Esophagus muscularis mucosa (tissue), 4 donors: ENCODE results near the gene COPS8. TPM values are rescaled to one million over a fixed set of nuclear protein-coding genes. Genes with fewer than 3 reads are reported as not detected.

ENCODE experiments used
- DNase-seq: peaks from one replicate; pipeline ENCODE4 v3.0.0-alpha.2; 2017; ENCODE audit errors: extremely low spot score
- H3K27ac ChIP-seq, 4 donors: fragments of 200-600 bp; sonication (generic); replicated peaks in 1 of 4; 1 replicate in 3 of 4; 2 replicates in 1 of 4; pipeline ENCODE4 v1.5.1; 2016 to 2019; ENCODE audit warnings: mild to moderate bottlenecking in 1 of 4
- H3K27me3 ChIP-seq, 4 donors: fragments of 200-600 bp; sonication (generic); one replicate each; pipeline versions ENCODE4 v1.5.1 to v1.6.0; 2016 to 2019
- H3K36me3 ChIP-seq, 4 donors: fragments of 200-600 bp; sonication (generic); one replicate each; pipeline ENCODE4 v1.5.1; 2016 to 2019
- H3K4me1 ChIP-seq, 4 donors: fragments of 200-600 bp; sonication (generic); one replicate each; pipeline ENCODE4 v1.5.1; 2016 to 2019
- H3K4me3 ChIP-seq, 4 donors: fragments of 200-600 bp; sonication (generic); 1 replicate in 2 of 4; 2 replicates in 2 of 4; pipeline ENCODE4 v1.5.1; 2016 to 2019; ENCODE audit warnings: mild to moderate bottlenecking in 4 of 4, moderate library complexity in 1 of 4
- H3K9me3 ChIP-seq, 4 donors: fragments of 200-600 bp; sonication (generic); 1 replicate in 3 of 4; 2 replicates in 1 of 4; pipeline ENCODE4 v1.5.1; 2016 to 2019
- EP300 ChIP-seq: sonication (generic); formaldehyde crosslinking; IDR thresholded peaks from one replicate; pipeline ENCODE4 v1.6.1; 2017; ENCODE audit warnings: antibody characterized with exemption
- POLR2A ChIP-seq: fragments of 450-650 bp; IDR thresholded peaks from one replicate; pipeline ENCODE4 v1.6.1; 2017; ENCODE audit warnings: antibody characterized with exemption, moderate library complexity, mild to moderate bottlenecking, low read depth
- POLR2AphosphoS5 ChIP-seq, 2 donors: sonication (generic); formaldehyde crosslinking; IDR thresholded peaks; one replicate each; pipeline ENCODE4 v1.6.1; 2017; ENCODE audit warnings: antibody characterized with exemption in 2 of 2
- WGBS: methylation state at CpG from one replicate; pipeline ENCODE4 v1.1.5; 2018; 5-methylcytosine and 5-hydroxymethylcytosine counted together
- intact Hi-C: fragments of 100-400 bp; cut with DNase I; formaldehyde crosslinking; loops from one replicate; pipeline ENCODE4 v1.15.1; 2023
- total RNA-seq, 4 donors: library from RNA; depleted of rRNA; stranded (reverse); fragments of >200 nt; gene quantifications; one replicate each; pipeline versions ENCODE4 v1.1.0 to v1.2.1, GENCODE V29; 2016
- TF ChIP-seq, protein P1 (sequence below), 3 experiments: fragments of 200-600 bp in 2 of 3; fragments of 450-650 bp in 1 of 3; sonication (generic) in 2 of 3; IDR thresholded peaks; one replicate each; pipeline ENCODE4 v1.5.1; 2017 to 2019; ENCODE audit warnings: antibody characterized with exemption in 3 of 3, mild to moderate bottlenecking in 2 of 3, moderate library complexity in 1 of 3

The COPS8 gene
- total RNA-seq, 4 donors from 2014 or later = 69.4 to 96.0 (median 82.8) TPM

DNA sequence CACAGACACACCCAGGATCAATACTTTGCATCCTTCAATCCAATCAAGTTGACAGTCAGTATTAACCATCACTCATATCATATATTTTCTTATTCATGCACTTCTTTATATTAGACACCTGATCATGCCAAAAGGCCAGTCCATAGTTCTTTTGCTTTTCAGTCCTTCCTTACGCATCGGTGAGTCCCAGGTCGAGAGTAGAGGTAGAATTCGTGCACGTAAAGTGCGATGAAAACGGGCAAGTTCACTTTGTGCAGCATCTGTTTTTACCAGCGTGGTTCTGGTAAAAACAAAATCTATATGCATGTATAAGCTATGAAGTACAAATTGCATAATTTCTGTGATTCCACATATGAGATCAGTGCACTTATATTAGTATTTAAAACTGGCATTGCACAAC is 1.2 kb upstream of the COPS8 start:
- Histone ChIP-seq H3K4me1 (peaks cover 20 to 43% (median 32%) of the 10 kb centered on the region in 4 donors), H3K27ac (peak overlapping the region in 3 of 4 donors; percentile 82 to 91 (median 86)), H3K4me3 (peak overlapping the region in 1 of 4 donors; percentile 74), H3K36me3 (peaks cover 0 to 12% (median 4%) of the 10 kb centered on the region in 4 donors), H3K9me3 (no peaks in the 10 kb centered on the region), H3K27me3 (no peaks in the 10 kb centered on the region)
- 93% methylated on average over 8 of the region's 8 CpGs for WGBS
- TF ChIP-seq POLR2A = no peak
- TF ChIP-seq, protein P1, sequence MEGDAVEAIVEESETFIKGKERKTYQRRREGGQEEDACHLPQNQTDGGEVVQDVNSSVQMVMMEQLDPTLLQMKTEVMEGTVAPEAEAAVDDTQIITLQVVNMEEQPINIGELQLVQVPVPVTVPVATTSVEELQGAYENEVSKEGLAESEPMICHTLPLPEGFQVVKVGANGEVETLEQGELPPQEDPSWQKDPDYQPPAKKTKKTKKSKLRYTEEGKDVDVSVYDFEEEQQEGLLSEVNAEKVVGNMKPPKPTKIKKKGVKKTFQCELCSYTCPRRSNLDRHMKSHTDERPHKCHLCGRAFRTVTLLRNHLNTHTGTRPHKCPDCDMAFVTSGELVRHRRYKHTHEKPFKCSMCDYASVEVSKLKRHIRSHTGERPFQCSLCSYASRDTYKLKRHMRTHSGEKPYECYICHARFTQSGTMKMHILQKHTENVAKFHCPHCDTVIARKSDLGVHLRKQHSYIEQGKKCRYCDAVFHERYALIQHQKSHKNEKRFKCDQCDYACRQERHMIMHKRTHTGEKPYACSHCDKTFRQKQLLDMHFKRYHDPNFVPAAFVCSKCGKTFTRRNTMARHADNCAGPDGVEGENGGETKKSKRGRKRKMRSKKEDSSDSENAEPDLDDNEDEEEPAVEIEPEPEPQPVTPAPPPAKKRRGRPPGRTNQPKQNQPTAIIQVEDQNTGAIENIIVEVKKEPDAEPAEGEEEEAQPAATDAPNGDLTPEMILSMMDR (IDR thresholded peaks at IDR 0.05) = no peak
- no peak for TF ChIP-seq EP300
- no peak for TF ChIP-seq POLR2AphosphoS5 (IDR thresholded peaks at IDR 0.05)
- intact Hi-C loops = no loop called here
- no peak for DNase-seq

DNA sequence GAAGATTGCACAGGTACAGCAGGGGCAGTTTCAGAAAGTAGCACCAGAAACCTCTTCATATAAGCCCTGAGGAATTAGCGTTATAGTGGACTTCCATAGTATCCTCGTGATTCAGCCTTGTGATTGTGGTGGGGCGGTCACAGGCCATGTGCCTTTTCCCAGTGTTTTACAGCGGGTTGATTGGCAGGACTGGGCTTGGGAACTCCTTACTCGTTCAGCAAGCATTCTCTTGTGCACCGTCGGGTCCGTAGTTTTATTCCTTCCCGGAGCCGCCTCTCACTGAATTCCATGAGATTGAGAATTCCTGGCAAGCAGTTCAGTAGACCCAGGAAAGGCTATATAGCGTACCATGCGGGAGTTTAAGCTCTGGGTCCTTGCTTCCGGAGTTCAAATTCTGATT is 5.2 kb downstream of the COPS8 start:
- no peaks in the 10 kb centered on the region for H3K9me3 ChIP-seq
- no peak for TF ChIP-seq EP300
- TF ChIP-seq POLR2AphosphoS5 (IDR thresholded peaks at IDR 0.05) = no peak
- TF ChIP-seq, protein P1 (IDR thresholded peaks at IDR 0.05) = no peak
- TF ChIP-seq POLR2A = no peak
- H3K36me3 ChIP-seq = peaks cover 13 to 50% (median 32%) of the 10 kb centered on the region in 4 donors
- intact Hi-C loops = loop anchor here (5.0 to 10.0 kb wide), 3 partner anchors 321 to 484 kb away; partner anchors contain the start of gene COL6A3
- no peak for DNase-seq
- H3K4me3 ChIP-seq = no peak overlapping the region
- H3K4me1 ChIP-seq = peaks cover 30 to 64% (median 60%) of the 10 kb centered on the region in 4 donors
- peak overlapping the region; percentile 70 to 83 (median 77) for H3K27ac ChIP-seq
- 81% methylated on average over 13 of the region's 13 CpGs for WGBS
- H3K27me3 ChIP-seq = no peaks in the 10 kb centered on the region

DNA sequence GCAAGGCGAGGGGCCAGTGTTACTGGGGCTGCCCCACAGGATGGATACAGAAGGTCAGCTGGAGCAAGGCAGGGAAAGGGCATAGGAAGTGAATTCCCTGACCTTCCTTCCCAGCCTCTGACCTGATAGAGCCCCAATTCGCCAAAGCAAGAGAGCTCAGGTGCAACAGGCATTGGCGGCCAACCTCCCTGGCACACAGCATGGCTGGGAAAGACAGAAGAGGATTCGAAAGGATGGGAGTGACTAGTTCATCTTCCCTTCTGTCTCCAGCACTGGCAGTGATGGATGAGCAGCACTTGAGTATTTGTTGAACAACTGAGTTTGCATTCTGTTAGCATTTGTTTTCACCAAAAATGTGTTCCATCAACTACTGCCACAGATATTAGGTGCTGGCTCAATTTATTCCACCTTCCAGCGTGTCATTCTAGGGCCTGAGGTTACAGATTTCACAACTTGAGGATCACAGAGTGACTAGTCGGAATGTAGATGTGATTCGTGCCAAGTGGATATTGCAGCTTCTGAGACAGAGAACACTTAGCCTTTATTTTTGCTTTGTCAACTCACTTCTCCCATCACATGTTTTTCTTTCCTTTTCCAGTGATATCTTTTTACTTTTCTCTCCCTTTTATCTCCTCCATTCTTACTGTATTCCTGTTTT is 6.2 kb downstream of the COPS8 start:
- Histone ChIP-seq H3K9me3 (no peaks in the 10 kb centered on the region), H3K27me3 (no peaks in the 10 kb centered on the region), H3K36me3 (peaks cover 13 to 60% (median 42%) of the 10 kb centered on the region in 4 donors), H3K4me1 (peaks cover 24 to 57% (median 53%) of the 10 kb centered on the region in 4 donors), H3K27ac (peak overlapping the region; percentile 70 to 83 (median 77)), H3K4me3 (no peak overlapping the region)
- DNase-seq = no peak
- intact Hi-C loops = loop anchor here (5.0 to 10.0 kb wide), 3 partner anchors 320 to 483 kb away; partner anchors contain the start of gene COL6A3
- WGBS = 51% methylated on average over 7 of the region's 7 CpGs
- TF ChIP-seq POLR2AphosphoS5 (IDR thresholded peaks at IDR 0.05) (peak; percentile 51 to 69), EP300 (no peak)

DNA sequence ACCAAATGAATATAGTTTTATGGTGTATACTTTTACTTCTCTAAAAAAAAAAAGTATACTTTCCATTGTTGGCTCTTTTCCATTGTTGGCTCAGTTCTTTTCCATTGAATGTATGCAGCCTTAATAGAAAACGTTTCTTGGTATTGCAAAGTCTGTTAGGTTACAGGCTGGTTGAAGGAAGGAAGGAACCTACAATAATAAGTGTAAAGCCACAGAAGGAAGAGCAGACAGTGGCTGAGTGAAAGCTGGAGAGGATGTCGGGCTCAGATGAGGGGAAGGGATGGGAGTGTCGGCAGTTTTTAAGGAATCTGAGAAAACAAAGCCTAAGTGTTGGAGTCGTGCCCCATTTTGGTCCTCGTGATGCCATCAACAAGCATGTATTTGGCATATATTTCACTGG is 6.8 kb downstream of the COPS8 start:
- H3K4me3 ChIP-seq = no peak overlapping the region
- H3K27me3 ChIP-seq = no peaks in the 10 kb centered on the region
- H3K27ac ChIP-seq = peak overlapping the region; percentile 70 to 83 (median 77)
- no peak for DNase-seq
- TF ChIP-seq, protein P1 (IDR thresholded peaks at IDR 0.05) = no peak
- TF ChIP-seq POLR2A (no peak), POLR2AphosphoS5 (IDR thresholded peaks at IDR 0.05) (no peak), EP300 (no peak)
- H3K4me1 ChIP-seq = peaks cover 20 to 52% (median 47%) of the 10 kb centered on the region in 4 donors
- intact Hi-C loops = loop anchor here (5.0 to 10.0 kb wide), 3 partner anchors 320 to 482 kb away; partner anchors contain the start of gene COL6A3
- H3K36me3 ChIP-seq = peaks cover 17 to 66% (median 48%) of the 10 kb centered on the region in 4 donors
- H3K9me3 ChIP-seq = no peaks in the 10 kb centered on the region
- WGBS = 49% methylated on average over 5 of the region's 5 CpGs
